Lung (tissue), 12 donors: ENCODE data around the gene GRIK2. TPM values are rescaled to one million over a fixed set of nuclear protein-coding genes. Genes with fewer than 3 reads are reported as not detected.

Experiments used
- ATAC-seq: fragments of 200-7000 bp; cut with Tn5 transposase; one replicate; pipeline ENCODE4 v1.9.1; 2020; ENCODE audit warnings: moderate number of reproducible peaks; ENCODE audit not compliant: insufficient read depth, low FRiP score
- DNase-seq, 3 donors: peaks; one replicate each; pipeline ENCODE4 v3.0.0-alpha.2; 2013 to 2017
- H3K27ac ChIP-seq, 2 donors: one replicate each; pipeline ENCODE4 v1.5.1; 2013; ENCODE audit warnings: mild to moderate bottlenecking in 2 of 2, moderate library complexity in 2 of 2, control low read depth in 1 of 2, inconsistent platforms in 1 of 2, low read depth in 1 of 2, low read length in 1 of 2
- H3K27me3 ChIP-seq, 3 donors: one replicate each; pipeline ENCODE4 v1.5.1; 2013; ENCODE audit warnings: low read length in 2 of 3; ENCODE audit not compliant: control insufficient read depth in 3 of 3, insufficient read depth in 3 of 3
- H3K36me3 ChIP-seq, 4 donors: one replicate each; pipeline ENCODE4 v1.5.1; 2013; ENCODE audit warnings: low read length in 4 of 4, mild to moderate bottlenecking in 1 of 4, moderate library complexity in 1 of 4; ENCODE audit not compliant: control insufficient read depth in 4 of 4, insufficient read depth in 4 of 4
- H3K4me1 ChIP-seq, 5 donors: one replicate each; pipeline ENCODE4 v1.5.1; 2013; ENCODE audit warnings: low read length in 5 of 5, mild to moderate bottlenecking in 2 of 5, moderate library complexity in 1 of 5; ENCODE audit not compliant: control insufficient read depth in 5 of 5, insufficient read depth in 5 of 5
- H3K4me3 ChIP-seq: one replicate; pipeline ENCODE4 v1.5.1; 2013; ENCODE audit warnings: mild to moderate bottlenecking, control low read depth, moderate library complexity
- H3K9ac ChIP-seq, 2 donors: one replicate each; pipeline ENCODE4 v1.5.1; 2013; ENCODE audit warnings: low read length in 2 of 2, control low read depth in 1 of 2; ENCODE audit not compliant: insufficient read depth in 1 of 2
- H3K9me3 ChIP-seq, 4 donors: one replicate each; pipeline ENCODE4 v1.5.1; 2013; ENCODE audit warnings: low read length in 3 of 4, mild to moderate bottlenecking in 1 of 4, moderate library complexity in 1 of 4; ENCODE audit not compliant: control insufficient read depth in 4 of 4, insufficient read depth in 3 of 4
- CTCF ChIP-seq: IDR thresholded peaks from 2 replicates; pipeline ENCODE4 v1.5.1; 2012; ENCODE audit warnings: mild to moderate bottlenecking; ENCODE audit errors: control extremely low read depth, extremely low read depth
- WGBS, 2 donors: extraction: QIAGEN DNeasy Blood & Tissue Kit; methylation state at CpG; one replicate each; pipeline ENCODE4 v1.1.7; 2013; 5-methylcytosine and 5-hydroxymethylcytosine counted together
- polyA plus RNA-seq, 2 donors: library from polyadenylated mRNA; stranded (reverse); fragments of 200-250 nt; gene quantifications; one replicate each; pipeline ENCODE4 v1.2.1, GENCODE V29; 2013
- total RNA-seq, 2 donors: library from RNA; depleted of rRNA in 1 of 2; stranded (reverse); fragments of >200 nt in 1 of 2; gene quantifications; one replicate each; pipeline ENCODE4 v1.2.1, GENCODE V29; 2014 to 2021
- donor health status: control.
- donor health status: control.
- donor health status: Bipolar disorder and iron deficiency.
- donor health status: healthy.
- donor health status: DM: yes; HTN: yes; CAD: no.

The GRIK2 gene
- total and polyA plus RNA-seq, 4 donors, result 0.09 to 5.1 (median 0.67) TPM

- DNase-seq (no peak), ATAC-seq (no peak)
- H3K9me3 ChIP-seq, result no peaks in the 10 kb centered on the region
- no peaks in the 10 kb centered on the region for H3K4me1 ChIP-seq
- H3K4me3 ChIP-seq, result no peak overlapping the region
- H3K9ac ChIP-seq, result no peak overlapping the region
- TF ChIP-seq CTCF, result no peak
- H3K27me3 ChIP-seq, result no peaks in the 10 kb centered on the region
- H3K36me3 ChIP-seq, result no peaks in the 10 kb centered on the region
- H3K27ac ChIP-seq, result no peak overlapping the region
Measured at GRCh38 chr6:101980924-101981323, 587.4 kb downstream of the GRIK2 start.

- WGBS, 2 donors, result 90 to 92% methylated on average over 3 of the region's 3 CpGs
Measured at GRCh38 chr6:101986476-101986875, 593.0 kb downstream of the GRIK2 start.

GRCh38 chr6:101992286-101992685, 598.8 kb downstream of the GRIK2 start:
- Histone ChIP-seq H3K27me3 (no peaks in the 10 kb centered on the region), H3K4me1 (no peaks in the 10 kb centered on the region), H3K9ac (no peak overlapping the region), H3K9me3 (no peaks in the 10 kb centered on the region), H3K27ac (no peak overlapping the region), H3K4me3 (no peak overlapping the region), H3K36me3 (no peaks in the 10 kb centered on the region)
- WGBS, 2 donors, result 53 to 61% methylated on average over 5 of the region's 5 CpGs
- no peak for ATAC-seq
- no peak for TF ChIP-seq CTCF
- DNase-seq, result no peak

More at GRCh38 chr6:101986476-101986875, 593.0 kb downstream of the GRIK2 start:
- H3K27me3 ChIP-seq, result no peaks in the 10 kb centered on the region
- DNase-seq (no peak), ATAC-seq (no peak)
- no peaks in the 10 kb centered on the region for H3K9me3 ChIP-seq
- H3K4me3 ChIP-seq, result no peak overlapping the region
- no peak for TF ChIP-seq CTCF
- no peak overlapping the region for H3K27ac ChIP-seq
- no peaks in the 10 kb centered on the region for H3K4me1 ChIP-seq
- H3K9ac ChIP-seq, result no peak overlapping the region
- H3K36me3 ChIP-seq, result no peaks in the 10 kb centered on the region

GRCh38 chr6:101994521-101994920, 601.0 kb downstream of the GRIK2 start:
- Histone ChIP-seq H3K9me3 (no peaks in the 10 kb centered on the region), H3K4me1 (no peaks in the 10 kb centered on the region), H3K27ac (no peak overlapping the region), H3K36me3 (no peaks in the 10 kb centered on the region), H3K4me3 (no peak overlapping the region), H3K9ac (no peak overlapping the region), H3K27me3 (no peaks in the 10 kb centered on the region)
- no peak for DNase-seq
- no peak for ATAC-seq
- no peak for TF ChIP-seq CTCF
